ENCODE results near the gene ST3GAL5. TPM values are rescaled to one million over a fixed set of nuclear protein-coding genes. Genes with fewer than 3 reads are reported as not detected.

ST3GAL5 gene
- total RNA-seq, 1 donor from 2014 or later: 27.3 TPM

DNA sequence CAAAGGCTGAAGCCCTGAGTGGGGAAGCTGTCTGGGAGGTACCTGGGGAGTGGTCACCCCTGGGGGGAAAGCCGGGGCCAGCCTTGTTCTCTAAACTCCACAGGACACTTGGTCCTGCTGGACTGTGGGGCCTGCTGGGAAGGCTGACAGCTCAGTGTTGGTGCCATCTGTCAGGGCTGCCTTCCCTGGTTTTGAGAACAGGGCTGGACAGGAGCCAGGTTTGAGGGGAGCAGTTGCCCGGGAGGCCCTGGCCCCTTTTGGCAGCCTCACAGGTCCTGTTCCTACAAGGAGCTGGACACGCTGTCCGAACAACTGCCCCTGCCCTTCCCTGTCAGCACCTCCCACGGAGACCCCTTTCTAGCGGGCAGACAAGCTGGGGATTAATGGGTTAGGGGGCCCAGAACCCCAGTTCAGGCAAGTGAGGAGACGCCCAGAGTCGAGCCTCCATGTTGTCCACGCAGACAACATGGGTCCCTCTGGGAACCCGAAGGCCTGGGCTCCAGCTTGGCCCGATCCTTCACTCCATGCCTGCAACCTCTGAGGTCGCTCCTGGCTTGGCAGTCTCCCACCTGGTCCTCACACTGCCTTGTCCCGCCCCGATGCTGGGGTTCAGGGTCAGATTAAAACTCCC is 94.2 kb downstream of the ST3GAL5 start:
- Mint-ChIP-seq H3K27me3 (peaks cover 63% of the 10 kb centered on the region), H3K27ac (no peak overlapping the region), H3K9me3 (ENCODE audit: low read depth) (no peaks in the 10 kb centered on the region), H3K4me3 (ENCODE audit: low read depth) (no peak overlapping the region), H3K36me3 (ENCODE audit: insufficient read depth) (no peaks in the 10 kb centered on the region), H3K4me1 (ENCODE audit: low read depth) (no peaks in the 10 kb centered on the region)
- TF ChIP-seq, protein P1, sequence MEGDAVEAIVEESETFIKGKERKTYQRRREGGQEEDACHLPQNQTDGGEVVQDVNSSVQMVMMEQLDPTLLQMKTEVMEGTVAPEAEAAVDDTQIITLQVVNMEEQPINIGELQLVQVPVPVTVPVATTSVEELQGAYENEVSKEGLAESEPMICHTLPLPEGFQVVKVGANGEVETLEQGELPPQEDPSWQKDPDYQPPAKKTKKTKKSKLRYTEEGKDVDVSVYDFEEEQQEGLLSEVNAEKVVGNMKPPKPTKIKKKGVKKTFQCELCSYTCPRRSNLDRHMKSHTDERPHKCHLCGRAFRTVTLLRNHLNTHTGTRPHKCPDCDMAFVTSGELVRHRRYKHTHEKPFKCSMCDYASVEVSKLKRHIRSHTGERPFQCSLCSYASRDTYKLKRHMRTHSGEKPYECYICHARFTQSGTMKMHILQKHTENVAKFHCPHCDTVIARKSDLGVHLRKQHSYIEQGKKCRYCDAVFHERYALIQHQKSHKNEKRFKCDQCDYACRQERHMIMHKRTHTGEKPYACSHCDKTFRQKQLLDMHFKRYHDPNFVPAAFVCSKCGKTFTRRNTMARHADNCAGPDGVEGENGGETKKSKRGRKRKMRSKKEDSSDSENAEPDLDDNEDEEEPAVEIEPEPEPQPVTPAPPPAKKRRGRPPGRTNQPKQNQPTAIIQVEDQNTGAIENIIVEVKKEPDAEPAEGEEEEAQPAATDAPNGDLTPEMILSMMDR (IDR thresholded peaks at IDR 0.05; ENCODE audit: unreplicated experiment): no peak
- no peak for DNase-seq (ENCODE audit: low spot score, unreplicated experiment)

DNA sequence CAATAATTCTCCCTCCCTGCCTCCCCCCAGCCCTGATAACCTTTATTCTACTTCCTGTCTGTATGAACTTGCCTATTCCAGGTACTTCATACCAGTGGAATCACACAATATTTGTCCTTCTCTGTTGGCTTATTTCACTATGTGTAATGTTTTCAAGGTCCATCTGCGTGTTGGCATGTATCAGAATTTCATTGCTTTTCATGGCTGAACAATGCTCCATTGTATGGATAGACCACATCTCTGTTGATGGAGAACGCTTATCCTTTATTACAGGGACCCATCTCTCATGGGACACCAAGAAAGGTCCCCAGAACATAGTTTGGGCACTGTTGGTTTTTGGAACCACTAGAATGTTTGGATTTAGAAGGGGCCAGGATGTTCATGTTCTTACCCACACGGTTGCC is 94.8 kb downstream of the ST3GAL5 start:
- Mint-ChIP-seq H3K27ac (no peak overlapping the region), H3K9me3 (ENCODE audit: low read depth) (no peaks in the 10 kb centered on the region), H3K36me3 (ENCODE audit: insufficient read depth) (no peaks in the 10 kb centered on the region), H3K4me3 (ENCODE audit: low read depth) (no peak overlapping the region), H3K27me3 (peaks cover 66% of the 10 kb centered on the region), H3K4me1 (ENCODE audit: low read depth) (no peaks in the 10 kb centered on the region)
- TF ChIP-seq, protein P1 (IDR thresholded peaks at IDR 0.05; ENCODE audit: unreplicated experiment): no peak
- DNase-seq (ENCODE audit: low spot score, unreplicated experiment): no peak

DNA sequence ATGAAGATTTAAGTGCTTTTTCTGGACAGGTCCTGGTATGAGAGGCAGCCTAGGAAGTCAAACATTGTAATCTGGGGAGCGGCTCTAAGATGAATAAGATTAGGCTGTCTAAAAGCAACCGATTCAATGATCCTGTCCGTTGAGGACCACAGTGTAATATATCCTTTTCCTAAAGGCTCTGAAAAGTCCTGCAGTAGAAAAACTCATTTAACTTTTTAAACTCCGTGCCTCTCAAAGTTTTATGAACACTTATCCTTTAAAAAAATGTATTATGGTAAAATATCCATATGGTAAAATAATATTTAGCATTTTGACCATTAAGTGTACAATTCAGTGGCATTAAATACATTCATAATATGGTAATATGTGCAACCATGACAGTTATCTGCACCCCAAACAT is 95.2 kb downstream of the ST3GAL5 start:
- Mint-ChIP-seq H3K27me3 (peaks cover 62% of the 10 kb centered on the region), H3K27ac (no peak overlapping the region), H3K9me3 (ENCODE audit: low read depth) (no peaks in the 10 kb centered on the region), H3K4me1 (ENCODE audit: low read depth) (no peaks in the 10 kb centered on the region), H3K36me3 (ENCODE audit: insufficient read depth) (no peaks in the 10 kb centered on the region), H3K4me3 (ENCODE audit: low read depth) (no peak overlapping the region)
- DNase-seq (ENCODE audit: low spot score, unreplicated experiment): no peak
- TF ChIP-seq, protein P1 (IDR thresholded peaks at IDR 0.05; ENCODE audit: unreplicated experiment): no peak

DNA sequence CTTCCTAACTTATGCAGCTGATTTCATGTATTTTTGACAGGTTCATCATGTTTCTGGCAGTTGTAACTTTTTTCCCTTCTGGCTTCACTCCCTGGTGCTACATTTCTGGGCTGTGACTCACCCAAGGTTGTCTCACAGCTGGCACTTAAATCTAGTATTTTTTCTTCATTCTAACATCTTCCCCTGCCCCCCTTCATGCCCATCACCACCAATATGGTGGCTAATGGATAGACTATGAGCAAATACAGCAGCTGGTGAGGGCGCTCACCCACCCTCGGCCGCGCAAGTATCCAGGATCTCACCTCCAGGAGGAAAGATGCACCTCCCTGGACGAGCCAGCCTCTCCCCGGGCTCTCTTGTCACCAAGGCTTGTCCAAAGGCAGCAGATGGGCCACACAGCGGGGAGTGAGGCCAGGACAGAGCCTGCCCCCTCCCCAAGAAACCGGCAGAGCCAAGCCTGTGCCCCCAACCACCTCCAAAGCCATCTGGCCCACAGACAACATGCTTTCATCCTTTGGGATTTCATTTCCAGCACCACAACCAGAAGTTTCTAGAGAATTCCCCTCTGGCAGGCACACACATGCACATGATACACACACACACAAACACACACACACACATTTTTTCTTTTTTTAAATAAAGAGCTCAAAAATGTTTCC is 95.9 kb downstream of the ST3GAL5 start:
- H3K27ac Mint-ChIP-seq: peak overlapping the region; percentile 5
- DNase-seq (ENCODE audit: low spot score, unreplicated experiment): no peak
- no peaks in the 10 kb centered on the region for H3K9me3 Mint-ChIP-seq (ENCODE audit: low read depth)
- TF ChIP-seq, protein P1 (IDR thresholded peaks at IDR 0.05; ENCODE audit: unreplicated experiment): no peak
- no peak overlapping the region for H3K4me3 Mint-ChIP-seq (ENCODE audit: low read depth)
- H3K27me3 Mint-ChIP-seq: peaks cover 58% of the 10 kb centered on the region
- H3K36me3 Mint-ChIP-seq (ENCODE audit: insufficient read depth): no peaks in the 10 kb centered on the region
- H3K4me1 Mint-ChIP-seq (ENCODE audit: low read depth): no peaks in the 10 kb centered on the region

DNA sequence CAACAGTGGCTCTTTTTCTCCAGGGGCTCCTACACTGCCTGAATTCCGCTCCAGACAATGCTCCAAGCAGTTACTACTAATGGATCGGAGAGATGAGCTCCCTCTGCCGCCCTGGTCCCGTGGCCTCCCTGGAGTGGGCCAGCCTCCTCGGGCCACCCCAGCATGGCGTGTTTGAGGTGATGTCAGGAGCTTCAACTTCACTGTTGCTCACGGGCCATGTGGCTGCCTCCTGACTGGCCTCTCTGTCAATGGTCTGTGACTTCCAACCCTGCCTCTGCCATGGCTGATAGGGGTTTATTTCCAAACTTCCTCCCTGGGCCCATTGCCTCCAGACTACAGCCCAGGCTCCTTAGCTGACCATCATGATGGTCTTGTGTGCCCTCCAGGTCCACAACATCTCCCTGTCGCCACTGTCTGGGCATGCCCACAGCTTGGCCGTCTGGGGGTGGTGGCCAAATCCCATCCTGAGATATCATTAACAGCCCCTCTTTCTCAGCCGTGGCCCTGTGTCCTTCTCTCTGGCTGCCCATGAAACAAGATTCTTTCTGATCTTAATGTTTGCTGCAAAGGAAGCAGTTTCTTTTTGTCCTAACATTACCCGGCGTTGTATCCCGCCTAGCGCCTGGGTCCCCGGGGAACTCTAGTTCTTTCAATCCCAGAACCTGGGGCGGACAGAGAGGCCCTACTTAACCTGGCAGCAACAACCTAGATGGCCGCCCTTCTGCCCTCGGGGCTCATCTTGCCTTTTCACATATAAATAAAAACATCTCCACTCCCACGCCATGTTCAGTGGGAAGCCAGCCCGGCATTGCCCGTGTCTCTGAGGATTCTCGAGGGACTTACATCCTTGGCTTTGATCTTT is 96.9 kb downstream of the ST3GAL5 start:
- H3K27ac Mint-ChIP-seq: no peak overlapping the region
- H3K9me3 Mint-ChIP-seq (ENCODE audit: low read depth): no peaks in the 10 kb centered on the region
- TF ChIP-seq, protein P1 (IDR thresholded peaks at IDR 0.05; ENCODE audit: unreplicated experiment): no peak
- no peaks in the 10 kb centered on the region for H3K4me1 Mint-ChIP-seq (ENCODE audit: low read depth)
- H3K4me3 Mint-ChIP-seq (ENCODE audit: low read depth): no peak overlapping the region
- no peaks in the 10 kb centered on the region for H3K36me3 Mint-ChIP-seq (ENCODE audit: insufficient read depth)
- DNase-seq (ENCODE audit: low spot score, unreplicated experiment): no peak
- H3K27me3 Mint-ChIP-seq: peaks cover 49% of the 10 kb centered on the region
